Suprapubic skin (tissue), 4 donors: ENCODE data around the gene COA8.

Experiments used
- EP300 ChIP-seq: sonication (generic); formaldehyde crosslinking; IDR thresholded peaks from one replicate; pipeline ENCODE4 v1.6.1; 2017; ENCODE audit warnings: antibody characterized with exemption
- POLR2A ChIP-seq, 2 donors: fragments of 450-650 bp; IDR thresholded peaks; one replicate each; pipeline ENCODE4 v1.6.1; 2017; ENCODE audit warnings: antibody characterized with exemption in 2 of 2, mild to moderate bottlenecking in 2 of 2, moderate library complexity in 2 of 2
- POLR2AphosphoS5 ChIP-seq, 3 donors: sonication (generic); formaldehyde crosslinking; IDR thresholded peaks; one replicate each; pipeline ENCODE4 v1.6.1; 2017; ENCODE audit warnings: antibody characterized with exemption in 3 of 3
- TF ChIP-seq, protein P1 (sequence below), 2 donors: fragments of 200-600 bp in 1 of 2; fragments of 450-650 bp in 1 of 2; sonication (generic) in 1 of 2; IDR thresholded peaks; one replicate each; pipeline ENCODE4 v1.5.1; 2016 to 2019; ENCODE audit warnings: antibody characterized with exemption in 2 of 2, mild to moderate bottlenecking in 1 of 2, moderate library complexity in 1 of 2

DNA sequence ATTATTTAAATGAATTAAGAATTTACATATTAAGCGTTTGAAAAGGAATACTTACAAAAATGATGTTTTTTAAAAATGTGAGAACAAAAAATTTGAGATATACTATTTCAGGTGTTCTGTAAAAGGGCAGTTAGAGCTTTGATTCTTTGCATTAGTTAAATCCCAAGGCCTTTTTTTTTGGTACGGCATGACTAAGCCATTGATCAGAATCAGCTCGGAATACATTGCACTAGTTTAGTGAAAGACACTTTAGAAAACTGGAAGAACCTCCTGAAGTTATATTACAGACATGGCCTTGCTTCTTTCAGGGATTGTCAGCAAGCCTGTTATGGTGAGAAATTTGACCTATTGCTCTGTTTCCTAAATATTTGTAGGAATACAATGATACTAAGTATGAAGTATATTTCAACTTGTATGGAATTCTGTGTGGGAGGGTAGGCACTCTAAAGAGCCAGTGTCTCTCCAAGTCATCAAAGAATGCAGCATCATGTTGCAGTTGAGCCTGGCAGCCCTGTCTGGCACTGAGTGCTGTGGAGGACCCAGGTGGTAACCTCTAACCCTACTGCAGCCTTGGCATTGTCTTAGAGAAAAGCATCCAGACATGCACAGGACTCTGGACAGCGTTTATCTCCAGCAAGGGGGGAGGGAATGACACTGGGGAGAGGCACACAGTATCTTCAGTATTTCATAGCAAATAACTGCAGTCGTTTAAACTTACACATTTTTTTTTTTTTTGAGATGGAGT, 67.8 kb downstream of the COA8 start:
- TF ChIP-seq, protein P1, sequence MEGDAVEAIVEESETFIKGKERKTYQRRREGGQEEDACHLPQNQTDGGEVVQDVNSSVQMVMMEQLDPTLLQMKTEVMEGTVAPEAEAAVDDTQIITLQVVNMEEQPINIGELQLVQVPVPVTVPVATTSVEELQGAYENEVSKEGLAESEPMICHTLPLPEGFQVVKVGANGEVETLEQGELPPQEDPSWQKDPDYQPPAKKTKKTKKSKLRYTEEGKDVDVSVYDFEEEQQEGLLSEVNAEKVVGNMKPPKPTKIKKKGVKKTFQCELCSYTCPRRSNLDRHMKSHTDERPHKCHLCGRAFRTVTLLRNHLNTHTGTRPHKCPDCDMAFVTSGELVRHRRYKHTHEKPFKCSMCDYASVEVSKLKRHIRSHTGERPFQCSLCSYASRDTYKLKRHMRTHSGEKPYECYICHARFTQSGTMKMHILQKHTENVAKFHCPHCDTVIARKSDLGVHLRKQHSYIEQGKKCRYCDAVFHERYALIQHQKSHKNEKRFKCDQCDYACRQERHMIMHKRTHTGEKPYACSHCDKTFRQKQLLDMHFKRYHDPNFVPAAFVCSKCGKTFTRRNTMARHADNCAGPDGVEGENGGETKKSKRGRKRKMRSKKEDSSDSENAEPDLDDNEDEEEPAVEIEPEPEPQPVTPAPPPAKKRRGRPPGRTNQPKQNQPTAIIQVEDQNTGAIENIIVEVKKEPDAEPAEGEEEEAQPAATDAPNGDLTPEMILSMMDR (IDR thresholded peaks at IDR 0.05) = no peak
- TF ChIP-seq POLR2AphosphoS5 (IDR thresholded peaks at IDR 0.05) (no peak), POLR2A (IDR thresholded peaks at IDR 0.05) (no peak), EP300 (no peak)
